ENCODE measurements around the gene ZNF107.

The ZNF107 gene

DNA sequence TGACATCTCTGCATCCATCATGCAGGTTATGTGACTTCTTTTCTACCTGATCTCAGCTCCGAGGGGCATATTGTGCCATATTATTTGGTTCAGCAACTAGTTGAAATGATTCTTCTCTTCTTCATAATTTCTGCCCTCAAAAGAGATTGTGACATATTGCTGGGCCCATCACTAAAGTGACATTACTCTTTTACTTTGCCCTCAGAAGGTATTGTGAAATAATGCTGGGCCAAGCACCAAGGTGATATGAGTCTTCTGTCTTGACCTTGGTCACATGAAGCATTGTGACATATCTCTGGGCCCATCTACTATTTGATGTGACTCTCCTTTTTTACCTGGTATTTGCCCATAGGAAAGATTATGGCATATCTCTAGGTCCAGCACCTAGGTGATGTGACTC is 33.9 kb upstream of the ZNF107 start:
- Histone ChIP-seq H3K9me3 (no peaks in the 10 kb centered on the region; the same call in 1 of the 2 replicates), H4K20me1 (no peaks in the 10 kb centered on the region)

DNA sequence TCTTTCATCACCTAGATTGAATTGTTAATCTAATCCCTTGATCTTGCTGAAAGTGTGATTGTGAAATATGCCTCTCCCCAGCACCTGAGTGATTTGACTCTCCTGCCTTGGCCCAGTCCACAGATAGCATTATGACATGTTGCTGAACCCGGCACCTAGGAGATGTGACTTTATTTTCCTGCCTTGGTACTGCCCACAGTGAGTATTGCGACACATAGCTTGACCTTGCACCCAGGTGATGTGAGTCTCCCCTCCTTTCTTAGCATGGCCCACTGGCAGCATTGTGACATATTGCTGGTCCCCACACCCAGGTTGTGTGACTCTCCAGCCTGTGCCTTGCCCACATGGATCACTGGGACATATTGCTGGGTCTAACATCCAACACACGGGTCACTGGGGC is 32.5 kb upstream of the ZNF107 start:
- Histone ChIP-seq H3K36me3 (no peaks in the 10 kb centered on the region), H3K9ac (no peak overlapping the region), H3K9me3 (no peaks in the 10 kb centered on the region; the same call in 1 of the 2 replicates), H3K4me1 (no peaks in the 10 kb centered on the region), H4K20me1 (no peaks in the 10 kb centered on the region), H3K4me3 (no peak overlapping the region), H3K27ac (no peak overlapping the region), H3K4me2 (no peak overlapping the region), H3K27me3 (no peaks in the 10 kb centered on the region)
- peak; percentile 63; the same call in 1 of the 2 replicates for TF ChIP-seq Cebpa-rat (IDR thresholded peaks at IDR 0.05)

More for the DNA sequence above, 33.9 kb upstream of the ZNF107 start:
- no peaks in the 10 kb centered on the region for H3K36me3 ChIP-seq
- no peak overlapping the region for H3K4me3 ChIP-seq
- H3K4me2 ChIP-seq, result no peak overlapping the region
- H3K27me3 ChIP-seq, result no peaks in the 10 kb centered on the region
- TF ChIP-seq Cebpa-rat (IDR thresholded peaks at IDR 0.05), result no peak
- no peaks in the 10 kb centered on the region for H3K4me1 ChIP-seq
- no peak overlapping the region for H3K27ac ChIP-seq
- no peak overlapping the region for H3K9ac ChIP-seq

DNA sequence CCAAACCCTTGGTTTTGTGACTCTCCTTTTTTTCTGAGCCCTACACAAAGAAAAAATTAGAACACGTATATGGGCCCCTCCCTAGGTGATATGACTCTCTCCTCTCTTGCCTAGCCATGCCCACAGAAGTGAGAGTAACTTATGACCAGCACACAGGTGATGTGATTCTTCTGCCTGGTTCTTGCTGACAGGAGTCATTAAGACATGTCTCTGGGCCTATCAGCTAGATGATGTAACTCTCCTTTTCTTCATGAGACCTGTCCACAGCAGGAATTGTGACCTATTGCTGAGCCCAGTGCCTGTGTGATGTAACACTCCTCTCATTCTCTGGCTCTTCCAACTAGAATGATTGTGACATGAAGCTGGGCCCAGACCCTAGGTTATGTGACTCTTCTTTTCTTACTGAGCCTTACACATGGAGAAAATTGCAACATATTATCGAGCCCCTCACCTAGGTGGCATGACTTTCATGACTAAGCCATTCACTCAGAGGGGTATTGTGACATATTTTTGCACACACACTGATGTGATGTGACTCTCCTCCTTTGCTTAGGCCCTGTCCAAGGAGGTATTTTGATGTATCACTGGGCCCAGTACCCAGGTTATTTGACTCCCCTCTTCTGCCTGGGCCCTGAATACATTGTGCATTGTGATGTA is 31.4 kb upstream of the ZNF107 start:
- no peaks in the 10 kb centered on the region for H3K27me3 ChIP-seq
- H3K4me2 ChIP-seq, result no peak overlapping the region
- no peaks in the 10 kb centered on the region for H3K36me3 ChIP-seq
- TF ChIP-seq Cebpa-rat (IDR thresholded peaks at IDR 0.05), result no peak
- H3K9me3 ChIP-seq, result no peaks in the 10 kb centered on the region; the same call in 1 of the 2 replicates
- H4K20me1 ChIP-seq, result no peaks in the 10 kb centered on the region
- no peak overlapping the region for H3K27ac ChIP-seq
- H3K9ac ChIP-seq, result no peak overlapping the region
- no peak overlapping the region for H3K4me3 ChIP-seq
- H3K4me1 ChIP-seq, result no peaks in the 10 kb centered on the region

DNA sequence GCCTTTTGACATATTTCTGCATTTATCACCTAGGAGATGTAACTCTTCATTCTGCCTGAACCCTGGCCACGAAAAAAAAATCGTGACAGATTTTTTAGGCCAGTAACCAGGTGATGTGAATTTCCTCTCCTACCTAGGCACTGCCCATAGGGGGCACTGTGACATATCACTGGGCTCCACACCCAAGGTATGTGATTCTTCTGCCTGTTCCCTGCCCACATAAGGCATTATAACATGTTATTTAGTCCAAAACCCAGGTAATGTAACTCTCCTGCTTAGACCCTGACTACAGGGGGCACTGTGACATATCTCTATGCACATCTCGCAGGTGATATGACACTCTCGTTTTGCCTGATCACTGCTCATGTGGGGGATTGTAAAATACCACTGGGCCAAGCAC is 29.5 kb upstream of the ZNF107 start:
- Histone ChIP-seq H3K27me3 (no peaks in the 10 kb centered on the region), H3K4me2 (no peak overlapping the region), H3K27ac (no peak overlapping the region), H3K9me3 (no peaks in the 10 kb centered on the region; the same call in 1 of the 2 replicates), H3K4me3 (no peak overlapping the region), H4K20me1 (no peaks in the 10 kb centered on the region), H3K9ac (no peak overlapping the region), H3K36me3 (no peaks in the 10 kb centered on the region), H3K4me1 (no peaks in the 10 kb centered on the region)
- no peak for TF ChIP-seq Cebpa-rat (IDR thresholded peaks at IDR 0.05)

DNA sequence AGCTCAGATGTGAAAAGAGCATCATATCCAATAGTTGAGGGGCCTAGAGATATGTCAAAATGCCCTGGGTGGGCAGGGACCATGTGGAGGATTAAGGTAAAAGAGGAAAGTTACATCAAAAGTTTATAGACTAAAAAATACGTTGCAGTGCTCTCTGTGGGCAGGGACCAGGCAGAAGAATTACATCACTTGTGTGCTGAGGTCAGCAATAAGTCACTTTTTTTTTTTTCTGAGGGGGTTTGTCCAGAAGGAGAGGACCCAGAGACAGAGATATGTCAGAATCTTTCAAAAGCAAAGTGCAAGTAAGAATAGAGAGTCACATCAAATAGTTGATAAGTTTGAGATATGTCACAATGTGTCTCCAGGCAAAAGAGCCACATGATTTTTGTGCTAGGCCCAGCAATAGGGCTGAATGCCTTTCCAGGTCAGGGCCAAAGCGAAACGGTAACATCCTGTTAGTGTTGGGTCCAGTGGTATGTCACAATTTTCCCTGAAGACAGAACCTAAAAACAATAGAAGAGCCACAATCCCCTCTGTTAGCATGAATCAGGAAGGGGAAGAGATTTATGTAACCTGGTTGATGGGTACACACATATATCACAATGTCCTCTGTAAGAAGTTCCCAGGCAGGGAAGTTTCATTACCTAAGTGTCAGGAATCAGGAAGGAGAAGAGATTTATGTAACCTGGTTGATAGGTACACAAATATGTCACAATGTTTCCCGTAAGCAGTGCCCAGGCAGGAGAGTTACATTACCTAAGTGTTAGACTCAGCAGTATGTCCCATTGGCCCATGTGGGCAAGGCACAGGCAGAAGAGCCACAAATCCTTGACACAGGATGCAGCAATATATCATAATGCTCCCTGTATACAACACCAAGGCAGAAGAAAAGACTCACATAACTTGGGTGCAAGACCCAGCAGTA is 28.1 kb upstream of the ZNF107 start:
- no peaks in the 10 kb centered on the region for H3K36me3 ChIP-seq
- no peak overlapping the region for H3K4me2 ChIP-seq
- no peaks in the 10 kb centered on the region for H3K27me3 ChIP-seq
- H3K4me1 ChIP-seq, result no peaks in the 10 kb centered on the region
- H3K27ac ChIP-seq, result no peak overlapping the region
- no peak for TF ChIP-seq Cebpa-rat (IDR thresholded peaks at IDR 0.05)
- H3K9me3 ChIP-seq, result no peaks in the 10 kb centered on the region; the same call in 1 of the 2 replicates
- no peak overlapping the region for H3K4me3 ChIP-seq
- H3K9ac ChIP-seq, result no peak overlapping the region
- H4K20me1 ChIP-seq, result no peaks in the 10 kb centered on the region

DNA sequence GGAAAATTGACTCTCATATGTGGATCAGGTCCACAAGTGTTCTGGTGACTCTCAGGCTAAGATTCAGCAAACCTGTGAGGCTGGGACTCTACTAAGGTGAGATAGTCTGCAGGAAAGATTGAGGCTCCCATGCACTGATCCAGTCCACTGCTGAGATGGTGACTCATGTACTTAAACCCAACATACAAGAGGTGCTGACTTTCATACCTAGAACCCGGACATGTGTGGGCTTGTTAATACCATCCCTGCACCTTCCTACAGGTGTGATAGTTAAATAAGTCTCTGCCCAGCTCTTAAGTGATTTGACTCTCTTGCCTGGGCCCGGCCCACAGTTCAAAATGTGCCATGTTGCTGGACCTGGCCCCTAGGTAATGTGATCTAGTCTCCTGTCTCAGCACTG is 27.1 kb upstream of the ZNF107 start:
- Histone ChIP-seq H3K27ac (no peak overlapping the region), H3K4me1 (no peaks in the 10 kb centered on the region), H4K20me1 (no peaks in the 10 kb centered on the region), H3K4me2 (no peak overlapping the region), H3K36me3 (no peaks in the 10 kb centered on the region), H3K27me3 (no peaks in the 10 kb centered on the region), H3K9me3 (no peaks in the 10 kb centered on the region; the same call in 1 of the 2 replicates), H3K9ac (no peak overlapping the region), H3K4me3 (no peak overlapping the region)
- TF ChIP-seq Cebpa-rat (IDR thresholded peaks at IDR 0.05), result no peak

DNA sequence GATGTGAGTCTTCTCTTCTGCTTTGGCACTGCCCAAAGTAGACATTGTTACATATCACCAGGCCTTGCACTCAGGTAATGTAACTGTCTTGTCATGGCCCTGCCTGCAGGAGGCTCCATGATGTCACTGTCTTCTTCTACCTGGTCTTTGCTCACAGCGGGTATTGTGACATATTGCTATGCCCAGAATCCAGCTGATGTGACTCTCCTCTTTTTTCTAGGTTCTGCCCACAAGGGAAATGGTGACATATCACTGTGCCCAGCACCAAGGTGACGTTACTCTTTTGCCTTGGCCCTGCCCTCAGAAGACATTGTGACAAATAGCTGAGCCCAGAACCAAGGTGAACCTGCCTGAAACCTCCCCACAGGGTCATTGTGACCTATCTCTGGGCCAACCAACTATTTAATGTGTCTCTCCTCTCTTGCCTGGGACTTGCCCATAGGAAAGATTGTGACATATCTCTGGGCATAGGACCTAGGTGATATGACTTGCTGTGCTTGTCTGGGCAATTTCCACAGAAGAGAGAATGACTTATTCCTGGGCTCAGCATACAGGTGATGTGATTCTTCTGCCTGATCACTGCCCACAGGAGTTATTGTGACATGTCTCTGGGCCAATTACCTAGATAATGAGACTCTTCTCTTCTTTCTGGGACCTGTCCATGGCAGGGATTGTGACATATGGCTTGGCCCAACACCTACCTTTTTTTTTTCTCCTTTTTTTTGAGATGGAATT is 26.5 kb upstream of the ZNF107 start:
- Histone ChIP-seq H3K27ac (no peak overlapping the region), H3K4me3 (no peak overlapping the region), H3K27me3 (no peaks in the 10 kb centered on the region), H3K4me1 (no peaks in the 10 kb centered on the region), H3K9ac (no peak overlapping the region), H3K9me3 (no peaks in the 10 kb centered on the region; the same call in 1 of the 2 replicates), H3K4me2 (no peak overlapping the region), H3K36me3 (no peaks in the 10 kb centered on the region), H4K20me1 (no peaks in the 10 kb centered on the region)
- no peak for TF ChIP-seq Cebpa-rat (IDR thresholded peaks at IDR 0.05)

DNA sequence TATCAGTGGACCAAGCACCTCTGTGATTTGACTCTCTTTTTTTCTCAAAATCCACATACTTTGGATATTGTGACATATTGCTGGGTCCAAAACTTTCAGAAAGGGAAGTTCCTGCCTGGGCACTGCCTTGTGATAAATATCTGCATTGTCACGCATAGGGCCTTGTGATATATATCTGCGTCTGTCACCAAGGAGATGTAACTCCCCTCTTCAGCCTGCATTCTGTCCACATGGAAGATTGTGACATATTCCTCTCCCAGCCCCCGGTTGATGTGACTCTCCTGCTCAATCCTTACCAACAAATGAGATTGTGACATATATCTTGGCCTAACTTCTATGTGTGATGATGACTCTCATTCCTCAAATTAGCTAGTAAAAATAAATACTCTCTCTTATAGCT is 25.4 kb upstream of the ZNF107 start:
- Histone ChIP-seq H3K4me3 (no peak overlapping the region), H3K36me3 (no peaks in the 10 kb centered on the region), H3K9ac (no peak overlapping the region), H3K9me3 (no peaks in the 10 kb centered on the region; the same call in 1 of the 2 replicates), H4K20me1 (no peaks in the 10 kb centered on the region), H3K27ac (no peak overlapping the region), H3K4me1 (no peaks in the 10 kb centered on the region), H3K4me2 (no peak overlapping the region), H3K27me3 (no peaks in the 10 kb centered on the region)
- no peak for TF ChIP-seq Cebpa-rat (IDR thresholded peaks at IDR 0.05)

DNA sequence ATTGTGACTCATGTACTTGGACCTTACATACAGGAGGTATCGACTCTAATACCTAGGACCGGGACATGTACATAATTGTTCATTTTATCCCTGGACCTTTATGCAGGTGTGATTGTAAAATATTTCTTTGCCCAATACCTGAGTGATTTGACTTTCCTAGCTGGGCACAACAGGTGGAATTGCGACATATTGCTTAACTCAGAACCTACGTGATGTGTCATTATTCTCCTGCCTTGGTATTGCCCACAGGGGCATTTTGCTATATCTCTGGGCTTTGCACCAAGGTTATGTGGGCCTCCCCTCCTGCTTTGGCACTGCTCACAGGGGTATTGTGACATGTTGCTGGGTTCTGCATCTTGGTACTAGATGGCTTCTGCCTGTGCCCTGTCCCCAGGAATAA is 23.9 kb upstream of the ZNF107 start:
- no peak overlapping the region for H3K4me2 ChIP-seq
- no peaks in the 10 kb centered on the region for H4K20me1 ChIP-seq
- TF ChIP-seq Cebpa-rat (IDR thresholded peaks at IDR 0.05), result peak; percentile 45; the same call in 1 of the 2 replicates
- H3K9ac ChIP-seq, result no peak overlapping the region
- no peaks in the 10 kb centered on the region for H3K36me3 ChIP-seq
- H3K4me1 ChIP-seq, result no peaks in the 10 kb centered on the region
- no peaks in the 10 kb centered on the region for H3K27me3 ChIP-seq
- H3K4me3 ChIP-seq, result no peak overlapping the region
- no peak overlapping the region for H3K27ac ChIP-seq
- H3K9me3 ChIP-seq, result no peaks in the 10 kb centered on the region
